A673 (cell line): Measurements from ENCODE around the gene PRKG1.

Experiments used
- CTCF ChIP-seq: fragments of 300-800, 200-600 bp; sonication (generic); conservative IDR thresholded peaks from 2 replicates; pipeline ENCODE4 v1.5.1; 2017; ENCODE audit warnings: low read depth, mild to moderate bottlenecking, antibody characterized with exemption, low read length, moderate library complexity, mixed read lengths
- EZH2 ChIP-seq: fragments of 200-600 bp; sonication (generic); IDR thresholded peaks from 2 replicates; pipeline ENCODE4 v1.6.1; 2017; ENCODE audit warnings: borderline replicate concordance, low read depth, mild to moderate bottlenecking, mixed read lengths, antibody characterized with exemption, low read length; ENCODE audit not compliant: poor library complexity, severe bottlenecking

- TF ChIP-seq CTCF = no peak
- TF ChIP-seq EZH2 = no peak
Measured at GRCh38 chr10:51583976-51584375, 509.7 kb downstream of the PRKG1 start.
